Type B pancreatic cell (in vitro differentiated cells): ENCODE measurements around the gene EIF4B. TPM values are rescaled to one million over a fixed set of nuclear protein-coding genes. Genes with fewer than 3 reads are reported as not detected.

Source experiments
- DNase-seq: peaks from one replicate; pipeline ENCODE4 v3.0.0; 2021; ENCODE audit warnings: mixed read lengths; ENCODE audit not compliant: unreplicated experiment; ENCODE audit errors: extremely low spot score
- H3K27ac Mint-ChIP-seq: 2 replicates; pipeline ENCODE4 v1.8.0; 2021; ENCODE audit warnings: mild to moderate bottlenecking, mixed read lengths
- H3K27me3 Mint-ChIP-seq: 2 replicates; pipeline ENCODE4 v1.8.0; 2021; ENCODE audit warnings: mixed read lengths
- H3K36me3 Mint-ChIP-seq: 2 replicates; pipeline ENCODE4 v1.8.0; 2021; ENCODE audit warnings: mixed read lengths
- H3K4me1 Mint-ChIP-seq: one replicate; pipeline ENCODE4 v1.8.0; 2021; ENCODE audit warnings: mixed read lengths; ENCODE audit not compliant: unreplicated experiment
- H3K4me3 Mint-ChIP-seq: 2 replicates; pipeline ENCODE4 v1.8.0; 2021; ENCODE audit warnings: mild to moderate bottlenecking, mixed read lengths
- H3K9me3 Mint-ChIP-seq: 2 replicates; pipeline ENCODE4 v1.8.0; 2021; ENCODE audit warnings: mixed read lengths
- CTCF ChIP-seq: fragments of 200-600 bp; sonication (generic); conservative IDR thresholded peaks from 2 replicates; pipeline ENCODE4 v1.5.0; 2021; ENCODE audit warnings: antibody characterized with exemption, mild to moderate bottlenecking
- total RNA-seq: library from RNA; stranded (reverse); gene quantifications from 2 replicates; pipeline ENCODE4 v1.2.1, GENCODE V29; 2021; ENCODE audit warnings: low replicate concordance

Gene EIF4B
- total RNA-seq, 1 donor from 2014 or later = 521 TPM

- Mint-ChIP-seq H3K4me1 (peaks cover 5% of the 10 kb centered on the region), H3K4me3 (no peak overlapping the region), H3K27ac (no peak overlapping the region), H3K27me3 (no peaks in the 10 kb centered on the region), H3K9me3 (no peaks in the 10 kb centered on the region), H3K36me3 (peaks cover 40% of the 10 kb centered on the region)
- DNase-seq = no peak
- no peak for TF ChIP-seq CTCF
Measured at GRCh38 chr12:53036802-53037201, 30.5 kb downstream of the EIF4B start.

- DNase-seq = no peak
- H3K36me3 Mint-ChIP-seq = peaks cover 32% of the 10 kb centered on the region
- TF ChIP-seq CTCF = no peak
- H3K4me1 Mint-ChIP-seq = peaks cover 21% of the 10 kb centered on the region
- no peaks in the 10 kb centered on the region for H3K9me3 Mint-ChIP-seq
- H3K27me3 Mint-ChIP-seq = no peaks in the 10 kb centered on the region
- H3K4me3 Mint-ChIP-seq = no peak overlapping the region
- H3K27ac Mint-ChIP-seq = no peak overlapping the region
Measured at GRCh38 chr12:53039851-53040250, 33.6 kb downstream of the EIF4B start.

- no peak for DNase-seq
- Mint-ChIP-seq H3K9me3 (no peaks in the 10 kb centered on the region), H3K27ac (no peak overlapping the region), H3K27me3 (no peaks in the 10 kb centered on the region), H3K36me3 (peaks cover 20% of the 10 kb centered on the region), H3K4me1 (peaks cover 35% of the 10 kb centered on the region), H3K4me3 (peak overlapping the region; percentile 32)
- TF ChIP-seq CTCF = no peak
Measured at GRCh38 chr12:53042607-53043454, 36.6 kb downstream of the EIF4B start.

- DNase-seq = no peak
- TF ChIP-seq CTCF = no peak
- Mint-ChIP-seq H3K9me3 (no peaks in the 10 kb centered on the region), H3K36me3 (peaks cover 14% of the 10 kb centered on the region), H3K27me3 (no peaks in the 10 kb centered on the region), H3K4me3 (peak overlapping the region; percentile 98), H3K4me1 (peaks cover 41% of the 10 kb centered on the region), H3K27ac (peak overlapping the region; percentile 39)
Measured at GRCh38 chr12:53044052-53044581, 37.9 kb downstream of the EIF4B start.

- no peaks in the 10 kb centered on the region for H3K27me3 Mint-ChIP-seq
- H3K4me1 Mint-ChIP-seq = peaks cover 46% of the 10 kb centered on the region
- peak overlapping the region; percentile 39 for H3K27ac Mint-ChIP-seq
- H3K9me3 Mint-ChIP-seq = no peaks in the 10 kb centered on the region
- no peak for TF ChIP-seq CTCF
- H3K36me3 Mint-ChIP-seq = peaks cover 8% of the 10 kb centered on the region
- peak overlapping the region; percentile 98 for H3K4me3 Mint-ChIP-seq
- no peak for DNase-seq
Measured at GRCh38 chr12:53044896-53045695, 38.8 kb downstream of the EIF4B start.
